ENCODE measurements around the gene ATE1. TPM values are rescaled to one million over a fixed set of nuclear protein-coding genes. Genes with fewer than 3 reads are reported as not detected.
A peak's percentile ranks its signal among the peaks of the same experiment; 100 is the strongest.

ATE1 gene
- total RNA-seq, 1 experiment from 2014 or later = 23.8 TPM

DNA sequence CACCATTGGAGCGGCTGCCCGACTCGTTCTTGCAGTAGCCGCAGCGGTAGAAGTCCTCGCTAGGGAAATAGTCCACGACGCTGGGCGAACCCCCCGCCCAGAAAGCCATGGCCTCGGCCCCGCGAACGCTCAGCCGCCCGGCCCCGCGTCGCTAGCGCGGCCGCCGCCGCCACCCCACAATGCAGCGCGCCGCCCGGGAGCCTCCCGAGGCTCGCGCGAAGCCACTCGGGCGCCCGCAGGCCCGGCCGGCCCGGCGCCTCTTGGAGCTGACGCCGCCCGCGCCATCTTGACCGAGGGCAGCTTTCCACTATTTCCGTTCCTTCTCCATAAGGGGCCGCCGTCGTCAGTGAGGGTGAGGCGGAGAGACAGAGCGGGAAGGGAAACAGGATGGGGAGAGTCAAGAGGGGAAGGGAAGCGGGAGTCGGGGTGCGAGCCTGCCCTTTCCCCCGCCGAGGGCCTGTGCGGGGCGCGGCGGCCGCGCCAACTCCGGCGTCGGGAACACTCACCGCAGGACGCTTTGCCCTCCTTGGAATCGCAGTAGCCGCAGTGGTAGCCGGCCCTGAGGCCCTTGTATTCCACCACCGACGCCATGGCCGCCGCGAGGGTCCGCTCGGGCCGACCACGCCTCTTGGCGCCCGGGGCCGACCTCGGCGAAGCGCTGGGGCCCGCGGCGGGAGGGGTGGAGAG is at the start of gene ATE1 (continued):
- TF ChIP-seq ZBTB21 (CRISPR knock-in tag; IDR thresholded peaks at IDR 0.05; ENCODE audit: borderline replicate concordance) (no peak; the same call in 1 of the 2 replicates), JUN (CRISPR knock-in tag; IDR thresholded peaks at IDR 0.05) (no peak), FOXK1 (CRISPR knock-in tag; IDR thresholded peaks at IDR 0.05) (peak; percentile 34), TCF7 (CRISPR knock-in tag; IDR thresholded peaks at IDR 0.05; ENCODE audit: low read depth) (no peak), HMGA2 (CRISPR knock-in tag; IDR thresholded peaks at IDR 0.05) (no peak), CREB1 (CRISPR knock-in tag; IDR thresholded peaks at IDR 0.05) (no peak), GRHL2 (CRISPR knock-in tag; IDR thresholded peaks at IDR 0.05; ENCODE audit: insufficient replicate concordance, severe bottlenecking) (no peak), ELF4 (CRISPR knock-in tag; IDR thresholded peaks at IDR 0.05; ENCODE audit: low read depth) (no peak), GABPB1 (CRISPR knock-in tag; IDR thresholded peaks at IDR 0.05) (no peak), GTF2I (CRISPR knock-in tag; conservative IDR thresholded peaks at IDR 0.05) (no peak)
- TF ChIP-seq, protein P1, sequence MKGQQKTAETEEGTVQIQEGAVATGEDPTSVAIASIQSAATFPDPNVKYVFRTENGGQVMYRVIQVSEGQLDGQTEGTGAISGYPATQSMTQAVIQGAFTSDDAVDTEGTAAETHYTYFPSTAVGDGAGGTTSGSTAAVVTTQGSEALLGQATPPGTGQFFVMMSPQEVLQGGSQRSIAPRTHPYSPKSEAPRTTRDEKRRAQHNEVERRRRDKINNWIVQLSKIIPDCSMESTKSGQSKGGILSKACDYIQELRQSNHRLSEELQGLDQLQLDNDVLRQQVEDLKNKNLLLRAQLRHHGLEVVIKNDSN (CRISPR knock-in tag; IDR thresholded peaks at IDR 0.05) = no peak
- TF ChIP-seq, protein P2, sequence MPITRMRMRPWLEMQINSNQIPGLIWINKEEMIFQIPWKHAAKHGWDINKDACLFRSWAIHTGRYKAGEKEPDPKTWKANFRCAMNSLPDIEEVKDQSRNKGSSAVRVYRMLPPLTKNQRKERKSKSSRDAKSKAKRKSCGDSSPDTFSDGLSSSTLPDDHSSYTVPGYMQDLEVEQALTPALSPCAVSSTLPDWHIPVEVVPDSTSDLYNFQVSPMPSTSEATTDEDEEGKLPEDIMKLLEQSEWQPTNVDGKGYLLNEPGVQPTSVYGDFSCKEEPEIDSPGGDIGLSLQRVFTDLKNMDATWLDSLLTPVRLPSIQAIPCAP (CRISPR knock-in tag; IDR thresholded peaks at IDR 0.05) = no peak
- TF ChIP-seq, protein P3, sequence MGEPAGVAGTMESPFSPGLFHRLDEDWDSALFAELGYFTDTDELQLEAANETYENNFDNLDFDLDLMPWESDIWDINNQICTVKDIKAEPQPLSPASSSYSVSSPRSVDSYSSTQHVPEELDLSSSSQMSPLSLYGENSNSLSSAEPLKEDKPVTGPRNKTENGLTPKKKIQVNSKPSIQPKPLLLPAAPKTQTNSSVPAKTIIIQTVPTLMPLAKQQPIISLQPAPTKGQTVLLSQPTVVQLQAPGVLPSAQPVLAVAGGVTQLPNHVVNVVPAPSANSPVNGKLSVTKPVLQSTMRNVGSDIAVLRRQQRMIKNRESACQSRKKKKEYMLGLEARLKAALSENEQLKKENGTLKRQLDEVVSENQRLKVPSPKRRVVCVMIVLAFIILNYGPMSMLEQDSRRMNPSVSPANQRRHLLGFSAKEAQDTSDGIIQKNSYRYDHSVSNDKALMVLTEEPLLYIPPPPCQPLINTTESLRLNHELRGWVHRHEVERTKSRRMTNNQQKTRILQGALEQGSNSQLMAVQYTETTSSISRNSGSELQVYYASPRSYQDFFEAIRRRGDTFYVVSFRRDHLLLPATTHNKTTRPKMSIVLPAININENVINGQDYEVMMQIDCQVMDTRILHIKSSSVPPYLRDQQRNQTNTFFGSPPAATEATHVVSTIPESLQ (CRISPR knock-in tag; IDR thresholded peaks at IDR 0.05) = no peak
- TF ChIP-seq, protein P4, sequence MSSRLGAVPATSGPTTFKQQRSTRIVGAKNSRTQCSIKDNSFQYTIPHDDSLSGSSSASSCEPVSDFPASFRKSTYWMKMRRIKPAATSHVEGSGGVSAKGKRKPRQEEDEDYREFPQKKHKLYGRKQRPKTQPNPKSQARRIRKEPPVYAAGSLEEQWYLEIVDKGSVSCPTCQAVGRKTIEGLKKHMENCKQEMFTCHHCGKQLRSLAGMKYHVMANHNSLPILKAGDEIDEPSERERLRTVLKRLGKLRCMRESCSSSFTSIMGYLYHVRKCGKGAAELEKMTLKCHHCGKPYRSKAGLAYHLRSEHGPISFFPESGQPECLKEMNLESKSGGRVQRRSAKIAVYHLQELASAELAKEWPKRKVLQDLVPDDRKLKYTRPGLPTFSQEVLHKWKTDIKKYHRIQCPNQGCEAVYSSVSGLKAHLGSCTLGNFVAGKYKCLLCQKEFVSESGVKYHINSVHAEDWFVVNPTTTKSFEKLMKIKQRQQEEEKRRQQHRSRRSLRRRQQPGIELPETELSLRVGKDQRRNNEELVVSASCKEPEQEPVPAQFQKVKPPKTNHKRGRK (CRISPR knock-in tag; IDR thresholded peaks at IDR 0.05; ENCODE audit: borderline replicate concordance) = no peak
- TF ChIP-seq, protein P5, sequence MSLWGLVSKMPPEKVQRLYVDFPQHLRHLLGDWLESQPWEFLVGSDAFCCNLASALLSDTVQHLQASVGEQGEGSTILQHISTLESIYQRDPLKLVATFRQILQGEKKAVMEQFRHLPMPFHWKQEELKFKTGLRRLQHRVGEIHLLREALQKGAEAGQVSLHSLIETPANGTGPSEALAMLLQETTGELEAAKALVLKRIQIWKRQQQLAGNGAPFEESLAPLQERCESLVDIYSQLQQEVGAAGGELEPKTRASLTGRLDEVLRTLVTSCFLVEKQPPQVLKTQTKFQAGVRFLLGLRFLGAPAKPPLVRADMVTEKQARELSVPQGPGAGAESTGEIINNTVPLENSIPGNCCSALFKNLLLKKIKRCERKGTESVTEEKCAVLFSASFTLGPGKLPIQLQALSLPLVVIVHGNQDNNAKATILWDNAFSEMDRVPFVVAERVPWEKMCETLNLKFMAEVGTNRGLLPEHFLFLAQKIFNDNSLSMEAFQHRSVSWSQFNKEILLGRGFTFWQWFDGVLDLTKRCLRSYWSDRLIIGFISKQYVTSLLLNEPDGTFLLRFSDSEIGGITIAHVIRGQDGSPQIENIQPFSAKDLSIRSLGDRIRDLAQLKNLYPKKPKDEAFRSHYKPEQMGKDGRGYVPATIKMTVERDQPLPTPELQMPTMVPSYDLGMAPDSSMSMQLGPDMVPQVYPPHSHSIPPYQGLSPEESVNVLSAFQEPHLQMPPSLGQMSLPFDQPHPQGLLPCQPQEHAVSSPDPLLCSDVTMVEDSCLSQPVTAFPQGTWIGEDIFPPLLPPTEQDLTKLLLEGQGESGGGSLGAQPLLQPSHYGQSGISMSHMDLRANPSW (CRISPR knock-in tag; conservative IDR thresholded peaks at IDR 0.05; ENCODE audit: low read depth) = peak; percentile 29; the same call in 1 of the 2 replicates

DNA sequence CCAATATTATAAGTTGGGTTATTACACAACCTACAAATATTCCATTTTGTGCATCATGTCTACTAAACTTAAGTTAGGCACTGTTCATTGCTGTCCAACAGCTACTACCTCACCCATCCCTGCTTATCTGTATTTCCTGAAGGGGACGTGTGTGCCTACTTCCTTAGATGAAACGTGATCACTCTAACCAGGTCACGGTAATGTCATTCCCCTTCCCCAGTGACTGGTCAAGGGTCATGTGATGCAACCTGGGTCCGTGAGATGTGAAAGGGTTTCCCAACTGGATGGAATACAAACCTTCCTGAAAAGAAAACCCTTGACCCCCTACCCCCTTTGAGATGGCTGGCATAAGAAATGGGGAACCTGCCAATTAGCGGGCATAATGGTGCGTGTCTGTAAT is 48.8 kb upstream of the ATE1 start:
- H3K9me3 Mint-ChIP-seq = peaks cover 28% of the 10 kb centered on the region
- H3K4me3 Mint-ChIP-seq = no peak overlapping the region
- H3K27ac Mint-ChIP-seq = no peak overlapping the region
- ChIA-PET POLR2A (no interaction called here), CTCF (no interaction called here)
- no peak for DNase-seq (ENCODE audit: low spot score)
- ATAC-seq = no peak
- H3K27me3 Mint-ChIP-seq (ENCODE audit: low read depth) = peaks cover 6% of the 10 kb centered on the region; the same call in 1 of the 2 replicates
- H3K4me1 Mint-ChIP-seq = peaks cover 9% of the 10 kb centered on the region
- peaks cover 30% of the 10 kb centered on the region for H3K36me3 Mint-ChIP-seq
- TF ChIP-seq, protein P6, sequence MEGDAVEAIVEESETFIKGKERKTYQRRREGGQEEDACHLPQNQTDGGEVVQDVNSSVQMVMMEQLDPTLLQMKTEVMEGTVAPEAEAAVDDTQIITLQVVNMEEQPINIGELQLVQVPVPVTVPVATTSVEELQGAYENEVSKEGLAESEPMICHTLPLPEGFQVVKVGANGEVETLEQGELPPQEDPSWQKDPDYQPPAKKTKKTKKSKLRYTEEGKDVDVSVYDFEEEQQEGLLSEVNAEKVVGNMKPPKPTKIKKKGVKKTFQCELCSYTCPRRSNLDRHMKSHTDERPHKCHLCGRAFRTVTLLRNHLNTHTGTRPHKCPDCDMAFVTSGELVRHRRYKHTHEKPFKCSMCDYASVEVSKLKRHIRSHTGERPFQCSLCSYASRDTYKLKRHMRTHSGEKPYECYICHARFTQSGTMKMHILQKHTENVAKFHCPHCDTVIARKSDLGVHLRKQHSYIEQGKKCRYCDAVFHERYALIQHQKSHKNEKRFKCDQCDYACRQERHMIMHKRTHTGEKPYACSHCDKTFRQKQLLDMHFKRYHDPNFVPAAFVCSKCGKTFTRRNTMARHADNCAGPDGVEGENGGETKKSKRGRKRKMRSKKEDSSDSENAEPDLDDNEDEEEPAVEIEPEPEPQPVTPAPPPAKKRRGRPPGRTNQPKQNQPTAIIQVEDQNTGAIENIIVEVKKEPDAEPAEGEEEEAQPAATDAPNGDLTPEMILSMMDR (IDR thresholded peaks at IDR 0.05) = no peak
- TF ChIP-seq NFYB (CRISPR knock-in tag; conservative IDR thresholded peaks at IDR 0.05; ENCODE audit: low read depth) (no peak), TEAD1 (CRISPR knock-in tag; IDR thresholded peaks at IDR 0.05) (no peak), MXD4 (CRISPR knock-in tag; IDR thresholded peaks at IDR 0.05; ENCODE audit: borderline replicate concordance) (no peak), MYBL2 (CRISPR knock-in tag; IDR thresholded peaks at IDR 0.05) (no peak), RORB (CRISPR knock-in tag; IDR thresholded peaks at IDR 0.05) (no peak), NFATC4 (CRISPR knock-in tag; IDR thresholded peaks at IDR 0.05) (no peak), ESRRA (CRISPR knock-in tag; IDR thresholded peaks at IDR 0.05; ENCODE audit: borderline replicate concordance) (no peak), HMGA2 (CRISPR knock-in tag; IDR thresholded peaks at IDR 0.05) (no peak)
- TF ChIP-seq, protein P3 (CRISPR knock-in tag; IDR thresholded peaks at IDR 0.05) = no peak
- TF ChIP-seq, protein P7, sequence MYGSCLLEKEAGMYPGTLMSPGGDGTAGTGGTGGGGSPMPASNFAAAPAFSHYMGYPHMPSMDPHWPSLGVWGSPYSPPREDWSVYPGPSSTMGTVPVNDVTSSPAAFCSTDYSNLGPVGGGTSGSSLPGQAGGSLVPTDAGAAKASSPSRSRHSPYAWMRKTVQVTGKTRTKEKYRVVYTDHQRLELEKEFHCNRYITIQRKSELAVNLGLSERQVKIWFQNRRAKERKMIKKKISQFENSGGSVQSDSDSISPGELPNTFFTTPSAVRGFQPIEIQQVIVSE (CRISPR knock-in tag; IDR thresholded peaks at IDR 0.05; ENCODE audit: borderline replicate concordance) = no peak

Measured in WTC11 (cell line).